HUES6 (cell line): Measurements from ENCODE around the gene MED26.

Experiments
- H3K27ac ChIP-seq: 2 replicates; pipeline ENCODE4 v1.7.0; 2013; ENCODE audit warnings: low read depth, mild to moderate bottlenecking, low read length, inconsistent platforms
- H3K27me3 ChIP-seq: 2 replicates; pipeline ENCODE4 v1.6.1; 2013; ENCODE audit warnings: low read length; ENCODE audit not compliant: control insufficient read depth, insufficient read depth
- H3K36me3 ChIP-seq: 2 replicates; pipeline ENCODE4 v1.6.1; 2013; ENCODE audit warnings: low read length; ENCODE audit not compliant: control insufficient read depth, insufficient read depth
- H3K4me1 ChIP-seq: 2 replicates; pipeline ENCODE4 v1.6.1; 2013; ENCODE audit warnings: low read length; ENCODE audit not compliant: control insufficient read depth, insufficient read depth
- H3K4me3 ChIP-seq: 2 replicates; pipeline ENCODE4 v1.5.1; 2013; ENCODE audit warnings: low read depth, low read length
- H3K9ac ChIP-seq: one replicate; pipeline ENCODE4 v1.6.1; 2013; ENCODE audit warnings: mild to moderate bottlenecking, low read length
- H3K9me3 ChIP-seq: 2 replicates; pipeline ENCODE4 v1.6.1; 2013; ENCODE audit warnings: low read depth, low read length; ENCODE audit not compliant: control insufficient read depth, insufficient read depth

MED26 gene

GRCh38 chr19:16625163-16625958 is 2.6 kb downstream of the MED26 start:
- peaks cover 17% of the 10 kb centered on the region for H3K36me3 ChIP-seq
- no peak overlapping the region for H3K27ac ChIP-seq
- H3K27me3 ChIP-seq = no peaks in the 10 kb centered on the region
- H3K4me3 ChIP-seq = 0 out of 2 replicates have a peak overlapping the region, but pooled peaks have one; percentile 90
- no peaks in the 10 kb centered on the region for H3K9me3 ChIP-seq
- H3K4me1 ChIP-seq = peaks cover 18% of the 10 kb centered on the region
- H3K9ac ChIP-seq = no peak overlapping the region

DNA sequence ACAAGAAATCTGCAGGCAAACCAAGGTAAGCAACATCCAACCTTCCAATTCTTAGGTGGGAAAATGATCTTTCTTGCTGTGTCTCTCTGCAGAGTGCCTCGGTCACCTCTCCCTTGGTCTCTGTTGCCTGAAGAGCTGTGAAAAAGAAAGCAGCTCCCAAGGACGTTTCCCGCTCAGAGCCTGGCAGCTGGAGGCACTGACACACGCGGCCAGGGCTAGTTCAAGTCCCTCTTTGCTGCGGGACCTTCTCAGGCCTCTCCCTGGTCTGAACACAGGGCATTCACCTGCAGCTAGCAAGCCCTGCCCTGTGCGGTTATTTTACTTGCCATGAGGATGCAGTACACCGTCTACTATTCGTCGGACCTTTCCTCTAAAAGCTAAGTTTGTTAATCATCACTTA is 3.8 kb downstream of the MED26 start:
- no peak overlapping the region for H3K4me3 ChIP-seq
- no peaks in the 10 kb centered on the region for H3K27me3 ChIP-seq
- no peak overlapping the region for H3K27ac ChIP-seq
- peaks cover 14% of the 10 kb centered on the region for H3K36me3 ChIP-seq
- H3K9me3 ChIP-seq = no peaks in the 10 kb centered on the region
- no peak overlapping the region for H3K9ac ChIP-seq
- H3K4me1 ChIP-seq = peaks cover 20% of the 10 kb centered on the region

GRCh38 chr19:16623576-16623975 is 4.4 kb downstream of the MED26 start:
- no peak overlapping the region for H3K27ac ChIP-seq
- no peak overlapping the region for H3K4me3 ChIP-seq
- H3K4me1 ChIP-seq = peaks cover 19% of the 10 kb centered on the region
- H3K27me3 ChIP-seq = no peaks in the 10 kb centered on the region
- H3K9ac ChIP-seq = no peak overlapping the region
- no peaks in the 10 kb centered on the region for H3K9me3 ChIP-seq
- H3K36me3 ChIP-seq = peaks cover 14% of the 10 kb centered on the region

GRCh38 chr19:16623066-16623465 is 4.9 kb downstream of the MED26 start:
- no peak overlapping the region for H3K9ac ChIP-seq
- H3K36me3 ChIP-seq = peaks cover 14% of the 10 kb centered on the region
- no peak overlapping the region for H3K27ac ChIP-seq
- peaks cover 19% of the 10 kb centered on the region for H3K4me1 ChIP-seq
- H3K4me3 ChIP-seq = no peak overlapping the region
- H3K27me3 ChIP-seq = no peaks in the 10 kb centered on the region
- H3K9me3 ChIP-seq = no peaks in the 10 kb centered on the region

DNA sequence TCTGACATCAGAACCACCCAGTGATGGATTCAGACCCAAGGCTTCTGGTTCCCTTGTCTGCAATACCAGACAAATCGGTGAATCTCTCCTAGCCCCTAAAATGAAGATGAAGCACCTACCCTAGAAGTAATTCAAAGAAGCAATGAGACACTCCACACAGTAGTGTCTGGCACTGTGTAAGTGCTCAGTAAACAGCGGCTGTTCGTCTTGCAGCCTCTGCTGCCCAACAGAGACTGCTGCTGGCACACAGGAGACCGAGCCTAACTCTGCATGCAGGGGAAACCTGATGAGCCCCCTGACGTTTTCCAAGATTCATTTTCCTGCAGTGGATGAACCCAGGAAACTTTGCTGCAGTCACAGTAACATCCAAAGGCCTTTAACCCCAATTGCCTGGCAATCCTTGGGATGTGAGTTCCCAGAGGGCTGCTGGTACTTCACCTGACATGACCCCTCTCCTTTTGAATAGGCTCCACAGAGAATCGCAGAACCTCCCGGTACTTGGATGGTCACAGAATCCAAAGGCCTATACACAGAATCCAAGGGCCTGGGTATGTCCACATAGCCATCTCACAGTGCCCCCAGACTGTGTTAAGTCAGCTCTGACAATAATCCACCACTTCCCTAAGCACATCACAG is 6.7 kb downstream of the MED26 start:
- H3K4me1 ChIP-seq = peaks cover 19% of the 10 kb centered on the region
- no peak overlapping the region for H3K4me3 ChIP-seq
- H3K9me3 ChIP-seq = no peaks in the 10 kb centered on the region
- peaks cover 14% of the 10 kb centered on the region for H3K36me3 ChIP-seq
- H3K27ac ChIP-seq = no peak overlapping the region
- no peaks in the 10 kb centered on the region for H3K27me3 ChIP-seq
- no peak overlapping the region for H3K9ac ChIP-seq

DNA sequence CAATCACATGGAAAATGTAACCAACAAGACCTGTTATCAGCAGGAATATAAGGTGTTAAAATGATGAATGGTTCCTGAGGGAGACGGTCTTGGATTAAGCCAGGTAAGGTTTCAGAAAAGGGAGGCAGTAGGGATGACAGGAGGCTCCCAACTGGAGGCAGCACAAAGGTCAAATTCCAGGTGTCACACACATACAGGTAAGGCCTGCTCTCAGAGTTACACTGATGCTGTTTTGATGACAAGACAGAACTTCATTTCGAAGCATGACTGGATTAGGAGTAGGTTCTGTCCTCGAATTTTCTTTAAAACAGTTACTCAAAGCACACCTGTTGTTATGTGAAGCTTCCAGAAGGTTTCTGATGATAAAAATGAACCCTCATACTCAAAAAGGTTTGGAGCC is 7.4 kb downstream of the MED26 start:
- Histone ChIP-seq H3K27me3 (no peaks in the 10 kb centered on the region), H3K4me3 (no peak overlapping the region), H3K36me3 (peaks cover 14% of the 10 kb centered on the region), H3K27ac (no peak overlapping the region), H3K4me1 (peaks cover 18% of the 10 kb centered on the region), H3K9ac (no peak overlapping the region), H3K9me3 (no peaks in the 10 kb centered on the region)

- no peak overlapping the region for H3K4me3 ChIP-seq
- no peaks in the 10 kb centered on the region for H3K27me3 ChIP-seq
- H3K36me3 ChIP-seq = peaks cover 14% of the 10 kb centered on the region
- no peak overlapping the region for H3K27ac ChIP-seq
- H3K4me1 ChIP-seq = peaks cover 20% of the 10 kb centered on the region
- no peaks in the 10 kb centered on the region for H3K9me3 ChIP-seq
- H3K9ac ChIP-seq = no peak overlapping the region
These were observed 8.0 kb downstream of the MED26 start for GRCh38 chr19:16620018-16620417.

GRCh38 chr19:16619457-16619856 is 8.5 kb downstream of the MED26 start:
- no peak overlapping the region for H3K9ac ChIP-seq
- H3K4me1 ChIP-seq = peaks cover 22% of the 10 kb centered on the region
- no peak overlapping the region for H3K27ac ChIP-seq
- H3K9me3 ChIP-seq = no peaks in the 10 kb centered on the region
- no peaks in the 10 kb centered on the region for H3K27me3 ChIP-seq
- H3K36me3 ChIP-seq = peaks cover 10% of the 10 kb centered on the region
- H3K4me3 ChIP-seq = no peak overlapping the region

- Histone ChIP-seq H3K36me3 (no peaks in the 10 kb centered on the region), H3K27ac (no peak overlapping the region), H3K9ac (no peak overlapping the region), H3K27me3 (no peaks in the 10 kb centered on the region), H3K4me3 (no peak overlapping the region), H3K9me3 (no peaks in the 10 kb centered on the region), H3K4me1 (peaks cover 22% of the 10 kb centered on the region)
These were observed 9.8 kb downstream of the MED26 start for GRCh38 chr19:16618248-16618647.

DNA sequence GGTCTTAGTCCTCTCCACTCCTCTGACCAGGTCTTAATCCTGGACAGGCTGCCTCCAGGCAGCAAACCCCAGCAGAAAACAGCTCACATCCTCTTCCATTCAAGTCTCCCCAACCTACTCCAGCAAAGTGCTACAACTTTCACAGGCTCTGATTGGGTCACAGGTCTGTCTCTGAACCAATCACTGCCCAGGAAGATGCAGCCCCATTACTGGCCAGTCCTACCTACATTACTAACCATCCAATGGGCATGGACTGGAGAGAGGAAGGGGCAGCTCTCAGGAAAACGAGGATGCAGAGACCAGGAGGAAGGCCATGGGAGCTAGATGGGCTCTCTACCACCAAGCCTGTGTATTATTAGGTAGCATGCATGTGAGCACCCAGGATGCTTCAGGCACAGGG is 12.2 kb downstream of the MED26 start:
- no peak overlapping the region for H3K27ac ChIP-seq
- H3K4me3 ChIP-seq = no peak overlapping the region
- H3K9me3 ChIP-seq = no peaks in the 10 kb centered on the region
- H3K9ac ChIP-seq = no peak overlapping the region
- H3K36me3 ChIP-seq = no peaks in the 10 kb centered on the region
- H3K4me1 ChIP-seq = peaks cover 22% of the 10 kb centered on the region
- H3K27me3 ChIP-seq = no peaks in the 10 kb centered on the region

GRCh38 chr19:16614941-16615340 is 13.1 kb downstream of the MED26 start:
- Histone ChIP-seq H3K9ac (no peak overlapping the region), H3K36me3 (no peaks in the 10 kb centered on the region), H3K27me3 (no peaks in the 10 kb centered on the region), H3K4me1 (peaks cover 20% of the 10 kb centered on the region), H3K4me3 (no peak overlapping the region), H3K27ac (no peak overlapping the region), H3K9me3 (no peaks in the 10 kb centered on the region)
